Measurements from ENCODE around the gene WDR27. TPM values are rescaled to one million over a fixed set of nuclear protein-coding genes. Genes with fewer than 3 reads are reported as not detected.

WDR27 gene
- total and polyA plus RNA-seq, 12 donors = 3.2 to 12.0 (median 6.6) TPM

DNA sequence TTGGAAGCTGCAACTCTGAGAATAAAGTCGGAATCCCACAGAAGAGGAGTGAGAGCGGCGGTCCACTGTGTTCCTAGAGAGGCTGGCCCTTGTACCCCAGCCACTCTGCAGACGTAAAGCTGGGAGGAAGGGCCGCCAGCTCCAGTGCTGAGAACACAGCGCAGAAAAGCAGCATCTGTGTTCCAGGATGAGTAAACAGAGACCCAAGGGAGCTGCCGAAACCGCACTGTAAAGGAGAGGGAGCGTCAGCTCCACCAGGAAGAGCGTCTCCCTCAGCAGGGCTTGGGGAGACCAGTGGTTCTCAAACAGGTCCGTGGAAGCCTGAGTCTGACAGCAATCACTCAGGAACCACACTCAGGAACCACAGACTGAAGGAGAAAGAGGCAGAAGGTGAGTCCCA is 134.0 kb downstream of the WDR27 start:
- no peaks in the 10 kb centered on the region for H3K4me1 ChIP-seq
- intact Hi-C loops (cut with DNase I) = no loop called here
- DNase-seq (no peak), ATAC-seq (no peak)
- peaks cover 0 to under 1% (median 0%) of the 10 kb centered on the region in 11 donors for H3K9me3 ChIP-seq
- H3K4me3 ChIP-seq = no peak overlapping the region
- H3K27ac ChIP-seq = no peak overlapping the region
- TF ChIP-seq, protein P1, sequence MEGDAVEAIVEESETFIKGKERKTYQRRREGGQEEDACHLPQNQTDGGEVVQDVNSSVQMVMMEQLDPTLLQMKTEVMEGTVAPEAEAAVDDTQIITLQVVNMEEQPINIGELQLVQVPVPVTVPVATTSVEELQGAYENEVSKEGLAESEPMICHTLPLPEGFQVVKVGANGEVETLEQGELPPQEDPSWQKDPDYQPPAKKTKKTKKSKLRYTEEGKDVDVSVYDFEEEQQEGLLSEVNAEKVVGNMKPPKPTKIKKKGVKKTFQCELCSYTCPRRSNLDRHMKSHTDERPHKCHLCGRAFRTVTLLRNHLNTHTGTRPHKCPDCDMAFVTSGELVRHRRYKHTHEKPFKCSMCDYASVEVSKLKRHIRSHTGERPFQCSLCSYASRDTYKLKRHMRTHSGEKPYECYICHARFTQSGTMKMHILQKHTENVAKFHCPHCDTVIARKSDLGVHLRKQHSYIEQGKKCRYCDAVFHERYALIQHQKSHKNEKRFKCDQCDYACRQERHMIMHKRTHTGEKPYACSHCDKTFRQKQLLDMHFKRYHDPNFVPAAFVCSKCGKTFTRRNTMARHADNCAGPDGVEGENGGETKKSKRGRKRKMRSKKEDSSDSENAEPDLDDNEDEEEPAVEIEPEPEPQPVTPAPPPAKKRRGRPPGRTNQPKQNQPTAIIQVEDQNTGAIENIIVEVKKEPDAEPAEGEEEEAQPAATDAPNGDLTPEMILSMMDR (IDR thresholded peaks at IDR 0.05) = no peak
- WGBS, 2 donors = 91 to 95% methylated on average over 11 of the region's 11 CpGs
- no peaks in the 10 kb centered on the region for H3K36me3 ChIP-seq
- H3K27me3 ChIP-seq = no peaks in the 10 kb centered on the region

DNA sequence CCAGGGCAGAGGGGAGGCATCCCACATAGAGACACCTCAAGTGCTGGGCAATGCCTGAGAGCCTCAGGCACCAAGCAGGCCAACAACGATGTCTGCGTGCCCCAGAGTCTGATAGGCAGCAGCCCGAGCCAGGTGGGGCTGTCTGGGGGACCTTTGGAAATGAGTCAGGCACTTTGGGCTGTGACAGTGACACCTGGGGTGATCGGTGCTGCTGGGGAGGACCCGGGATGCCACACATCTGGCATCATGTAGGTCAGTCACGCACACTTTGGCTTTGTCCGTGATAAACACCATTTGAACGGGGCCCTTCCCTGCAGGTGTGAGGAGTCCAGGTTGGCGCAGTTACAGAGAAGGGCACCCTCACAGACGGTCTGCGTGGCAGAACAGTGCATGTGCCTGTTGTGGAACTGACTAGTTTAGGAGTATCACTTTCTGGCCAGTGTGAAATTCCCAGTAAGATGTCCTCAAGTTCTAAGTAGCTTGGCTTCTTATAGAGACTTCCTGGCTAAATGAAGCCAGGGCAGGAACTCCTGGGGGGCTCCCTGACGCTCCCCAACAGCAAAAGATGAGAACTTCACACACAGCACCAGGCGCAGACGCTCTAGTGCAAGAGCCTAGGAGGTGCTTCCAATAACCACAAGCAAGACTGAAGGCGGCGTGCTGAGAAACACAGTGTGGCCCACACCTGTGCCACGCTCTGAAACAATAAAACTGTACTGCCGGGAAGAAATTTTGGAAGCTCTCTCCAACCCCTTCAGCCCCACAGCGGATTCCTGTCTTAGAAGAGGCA is 134.7 kb downstream of the WDR27 start:
- Histone ChIP-seq H3K27ac (no peak overlapping the region), H3K9me3 (peaks cover 0 to 7% (median 0%) of the 10 kb centered on the region in 11 donors), H3K27me3 (no peaks in the 10 kb centered on the region), H3K4me3 (no peak overlapping the region), H3K36me3 (no peaks in the 10 kb centered on the region), H3K4me1 (no peaks in the 10 kb centered on the region)
- 95% methylated on average over 19 of the region's 19 CpGs for WGBS, 2 donors
- ATAC-seq (no peak), DNase-seq (no peak)
- TF ChIP-seq, protein P1 (IDR thresholded peaks at IDR 0.05) = no peak
- intact Hi-C loops (cut with DNase I) = loop anchor here in 1 of 10 donors (1.0 kb wide), 1 partner anchor 10 kb away; no protein-coding TSS in a partner anchor

DNA sequence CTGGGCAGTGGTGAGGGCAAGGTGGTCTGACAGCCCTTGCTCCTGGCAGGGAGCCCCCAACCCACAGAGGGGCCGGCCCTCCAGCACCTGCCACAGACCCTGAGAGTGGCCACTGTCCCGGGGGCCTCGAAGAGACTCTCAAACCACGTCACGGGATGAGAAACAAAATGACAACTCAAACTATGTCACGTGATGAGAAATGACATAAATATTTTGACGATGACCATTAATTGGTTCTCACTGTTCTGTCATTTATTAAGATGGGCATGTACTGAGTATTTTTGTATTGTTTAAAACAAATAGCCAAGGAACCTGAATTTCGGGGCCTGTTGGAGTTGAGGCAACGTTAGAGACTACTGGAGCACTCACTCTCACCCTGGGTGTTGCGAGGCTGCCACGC is 135.5 kb downstream of the WDR27 start:
- no peaks in the 10 kb centered on the region for H3K36me3 ChIP-seq
- TF ChIP-seq, protein P1 (IDR thresholded peaks at IDR 0.05) = no peak
- ATAC-seq (no peak), DNase-seq (no peak)
- H3K4me1 ChIP-seq = no peaks in the 10 kb centered on the region
- intact Hi-C loops (cut with DNase I) = loop anchor here in 1 of 10 donors (1.0 kb wide), 1 partner anchor 11 kb away; no protein-coding TSS in a partner anchor
- 78 to 83% methylated on average over 11 of the region's 11 CpGs for WGBS, 2 donors
- peaks cover 0 to 15% (median 0%) of the 10 kb centered on the region in 11 donors for H3K9me3 ChIP-seq
- no peak overlapping the region for H3K4me3 ChIP-seq
- no peaks in the 10 kb centered on the region for H3K27me3 ChIP-seq
- H3K27ac ChIP-seq = no peak overlapping the region

DNA sequence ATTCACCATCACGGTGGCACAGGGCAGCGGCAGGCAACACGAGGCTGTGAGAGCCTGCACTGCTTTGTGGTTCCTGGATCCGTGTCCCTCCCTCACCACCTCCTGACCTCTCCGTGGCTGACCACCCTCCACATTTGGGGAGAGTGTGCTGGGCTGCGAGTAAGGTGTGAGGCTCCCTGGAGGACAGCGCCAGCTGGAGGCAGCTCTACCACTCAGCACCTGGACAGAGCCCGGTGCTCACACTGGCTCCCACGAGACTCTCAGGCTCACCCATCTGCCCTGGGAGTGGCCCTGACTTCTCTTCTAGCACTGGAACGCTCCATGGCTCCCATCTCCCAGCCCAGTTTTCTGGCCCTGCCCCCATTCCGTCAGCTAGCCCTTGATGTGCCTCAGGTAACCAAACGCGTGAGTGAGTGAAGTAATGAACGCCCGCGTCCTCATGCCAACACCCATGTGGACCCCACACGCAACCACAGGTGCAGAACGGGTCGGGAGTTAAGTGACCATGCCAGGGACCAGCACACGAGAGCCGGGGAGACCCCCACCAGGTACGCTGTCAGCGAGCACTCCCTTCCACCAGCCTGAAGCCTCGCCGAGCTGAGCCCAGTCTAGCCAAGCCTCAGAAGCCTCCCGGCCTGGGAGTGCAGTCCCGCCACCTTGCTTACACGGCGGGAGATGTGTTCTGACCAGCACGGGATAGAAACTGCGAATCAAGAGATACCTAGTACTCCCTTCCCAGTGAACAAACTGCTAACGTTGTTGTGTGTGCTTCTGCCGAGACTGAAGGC is 137.2 kb downstream of the WDR27 start:
- Histone ChIP-seq H3K36me3 (no peaks in the 10 kb centered on the region), H3K4me1 (no peaks in the 10 kb centered on the region), H3K27me3 (no peaks in the 10 kb centered on the region), H3K27ac (no peak overlapping the region), H3K9me3 (peaks cover 0 to 20% (median 0%) of the 10 kb centered on the region in 11 donors), H3K4me3 (no peak overlapping the region)
- intact Hi-C loops (cut with DNase I) = no loop called here
- 93 to 95% methylated on average over 33 of the region's 33 CpGs for WGBS, 2 donors
- ATAC-seq (peak in 1 of 8 donors; percentile 37), DNase-seq (no peak)
- TF ChIP-seq, protein P1 (IDR thresholded peaks at IDR 0.05) = no peak

All from heart right ventricle (tissue), 16 donors.